ENCODE data around the gene ZNF862. TPM values are rescaled to one million over a fixed set of nuclear protein-coding genes. Genes with fewer than 3 reads are reported as not detected.

Gene ZNF862
- total and polyA plus RNA-seq, 2 donors (not counting 3 experiments of a cell fraction or from before 2014, with no cell fraction given): 10.8 to 14.7 TPM

DNA sequence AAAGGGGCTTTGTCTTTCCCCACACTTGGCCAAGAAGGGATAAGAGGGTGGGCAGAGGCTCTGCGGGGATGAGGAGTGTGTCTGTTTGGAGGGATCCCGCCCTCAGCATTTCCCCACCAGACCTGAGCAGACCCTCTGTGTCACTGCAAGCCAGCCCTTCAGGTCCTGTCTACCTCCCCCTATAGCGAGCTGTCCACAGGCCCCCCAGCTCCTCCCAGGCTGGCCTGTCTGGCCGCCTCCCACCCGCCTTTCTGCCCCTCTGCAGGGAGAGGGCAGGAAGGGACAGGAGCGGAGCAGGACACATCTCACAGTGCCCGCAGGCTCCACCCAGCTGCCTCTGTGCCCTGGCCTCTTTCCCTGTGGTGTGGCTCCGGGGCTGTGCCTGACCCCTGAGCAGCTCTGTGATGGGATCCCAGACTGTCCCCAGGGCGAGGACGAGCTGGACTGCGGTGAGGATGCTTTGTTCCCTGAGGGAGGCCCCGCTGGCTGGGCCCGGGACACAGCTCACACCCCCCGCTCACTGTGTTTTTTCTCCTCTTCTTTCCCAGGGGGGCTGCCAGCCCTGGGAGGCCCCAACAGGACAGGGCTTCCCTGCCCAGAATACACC, 47.3 kb upstream of the ZNF862 start:
- H3K4me2 ChIP-seq (ENCODE audit: insufficient read depth, low read length): no peak overlapping the region
- no peaks in the 10 kb centered on the region for H3K79me2 ChIP-seq (ENCODE audit: control insufficient read depth, insufficient read depth, low read length)
- H3K27ac ChIP-seq (ENCODE audit: insufficient read depth, low read depth, low read length): no peak overlapping the region
- no peaks in the 10 kb centered on the region for H3K36me3 ChIP-seq (ENCODE audit: control insufficient read depth in 2 of 2, extremely low read depth in 1 of 2, insufficient read depth in 2 of 2, low read length in 2 of 2)
- no peaks in the 10 kb centered on the region for H3K9me3 ChIP-seq (replicated peaks; ENCODE audit: control insufficient read depth, insufficient read depth, low read length)
- peaks cover 4 to 10% of the 10 kb centered on the region in 2 experiments for H3K27me3 ChIP-seq (ENCODE audit: control insufficient read depth in 2 of 2, insufficient read depth in 2 of 2, low read length in 2 of 2)
- intact Hi-C loops (cut with micrococcal nuclease): loop anchor here (1.0 to 2.0 kb wide), 3 partner anchors 18 to 129 kb away; partner anchors contain the start of gene ZNF467
- H2AFZ ChIP-seq (ENCODE audit: low read depth, low read length): no peak overlapping the region
- H3K9ac ChIP-seq (replicated peaks; ENCODE audit: extremely low read depth, insufficient read depth, low read length): no peak overlapping the region
- H3K4me1 ChIP-seq (ENCODE audit: control insufficient read depth, extremely low read depth, insufficient read depth, low read length): no peaks in the 10 kb centered on the region
- no peaks in the 10 kb centered on the region for H4K20me1 ChIP-seq (replicated peaks; ENCODE audit: control insufficient read depth, extremely low read depth, insufficient read depth, low read length)
- H3K4me3 ChIP-seq (replicated peaks in 1 of 3; ENCODE audit: insufficient read depth in 1 of 3, low read depth in 1 of 3, low read length in 3 of 3): no peak overlapping the region
- FAIRE-seq (no peak), DNase-seq (ENCODE audit: low read depth, low spot score) (no peak)
- H3K9me1 ChIP-seq (replicated peaks; ENCODE audit: control insufficient read depth, extremely low read depth, insufficient read depth, low read length): no peaks in the 10 kb centered on the region
- dilution Hi-C loops (cut with MboI; ENCODE audit: extremely low pct_ligation_motif_present, low sequenced_read_pairs): no loop called here
- BruUV-seq (replicated peaks): no TSS peak
- CTCF ChIA-PET: interaction anchor here (0.6 to 4.4 kb wide), 7 partner anchors 13 to 167 kb away, joined by 3 to 41 read pairs (median 5); no protein-coding TSS in a partner anchor
- TF ChIP-seq, protein P1, sequence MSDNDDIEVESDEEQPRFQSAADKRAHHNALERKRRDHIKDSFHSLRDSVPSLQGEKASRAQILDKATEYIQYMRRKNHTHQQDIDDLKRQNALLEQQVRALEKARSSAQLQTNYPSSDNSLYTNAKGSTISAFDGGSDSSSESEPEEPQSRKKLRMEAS (IDR thresholded peaks at IDR 0.05; ENCODE audit: insufficient read depth, insufficient read length): no peak
- TF ChIP-seq MYC (IDR thresholded peaks at IDR 0.05; ENCODE audit: low read depth, low read length) (no peak), FOS (IDR thresholded peaks at IDR 0.05; ENCODE audit: borderline replicate concordance, insufficient read depth, low read length) (no peak), GATA2 (IDR thresholded peaks at IDR 0.05; ENCODE audit: insufficient read depth, insufficient read length, low read depth, low read length) (no peak), EZH2 (IDR thresholded peaks at IDR 0.05; ENCODE audit: borderline replicate concordance, low read depth, low read length, severe bottlenecking) (no peak), POLR2A (IDR thresholded peaks at IDR 0.05; ENCODE audit: low read depth, low read length) (no peak), JUN (IDR thresholded peaks at IDR 0.05; ENCODE audit: borderline replicate concordance, insufficient read depth, insufficient read length, low read depth) (no peak), POLR2AphosphoS5 (IDR thresholded peaks at IDR 0.05; ENCODE audit: insufficient read depth, low read depth, low read length) (no peak)
- TF ChIP-seq, protein P2, sequence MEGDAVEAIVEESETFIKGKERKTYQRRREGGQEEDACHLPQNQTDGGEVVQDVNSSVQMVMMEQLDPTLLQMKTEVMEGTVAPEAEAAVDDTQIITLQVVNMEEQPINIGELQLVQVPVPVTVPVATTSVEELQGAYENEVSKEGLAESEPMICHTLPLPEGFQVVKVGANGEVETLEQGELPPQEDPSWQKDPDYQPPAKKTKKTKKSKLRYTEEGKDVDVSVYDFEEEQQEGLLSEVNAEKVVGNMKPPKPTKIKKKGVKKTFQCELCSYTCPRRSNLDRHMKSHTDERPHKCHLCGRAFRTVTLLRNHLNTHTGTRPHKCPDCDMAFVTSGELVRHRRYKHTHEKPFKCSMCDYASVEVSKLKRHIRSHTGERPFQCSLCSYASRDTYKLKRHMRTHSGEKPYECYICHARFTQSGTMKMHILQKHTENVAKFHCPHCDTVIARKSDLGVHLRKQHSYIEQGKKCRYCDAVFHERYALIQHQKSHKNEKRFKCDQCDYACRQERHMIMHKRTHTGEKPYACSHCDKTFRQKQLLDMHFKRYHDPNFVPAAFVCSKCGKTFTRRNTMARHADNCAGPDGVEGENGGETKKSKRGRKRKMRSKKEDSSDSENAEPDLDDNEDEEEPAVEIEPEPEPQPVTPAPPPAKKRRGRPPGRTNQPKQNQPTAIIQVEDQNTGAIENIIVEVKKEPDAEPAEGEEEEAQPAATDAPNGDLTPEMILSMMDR (IDR thresholded peaks at IDR 0.05; ENCODE audit: extremely low read depth in 1 of 2, insufficient read depth in 1 of 2, low read depth in 1 of 2, low read length in 2 of 2): no peak
- POLR2A ChIA-PET: no interaction called here

Data from endothelial cell of umbilical vein (primary cell).